Kidney glomerular epithelial cell (primary cell): Measurements from ENCODE around the gene DDX42.
"Not testable (repeated sequence)": the region's sequence is repeated elsewhere in the genome, so short reads cannot be mapped to it uniquely, and the experiment has no call there.

ENCODE experiments used
- DNase-seq: peaks from one replicate; lab custom pipeline; 2025; lab: John Stamatoyannopoulos, UW

DDX42 gene

DNA sequence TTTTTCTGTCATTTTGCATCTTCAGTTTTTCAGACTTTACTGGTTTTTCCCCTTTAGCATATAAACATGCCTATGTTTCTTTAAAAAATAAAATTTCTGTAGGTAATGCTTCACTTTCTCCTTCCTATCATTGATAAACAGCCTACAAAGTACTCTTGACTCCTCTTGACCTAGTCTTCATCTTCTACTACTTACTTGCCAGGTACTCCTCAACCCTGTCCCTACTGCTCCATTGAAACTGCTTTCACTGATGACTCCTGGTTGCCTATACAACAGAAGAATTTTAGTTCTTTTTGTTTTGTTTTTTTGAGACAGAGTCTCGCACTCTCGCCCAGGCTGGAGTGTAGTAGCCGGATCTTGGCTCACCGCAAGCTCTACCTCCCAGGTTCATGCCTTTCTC is 7.0 kb downstream of the DDX42 start:
- no peak for DNase-seq

GRCh38 chr17:63783522-63783921 is 9.6 kb downstream of the DDX42 start:
- DNase-seq = no peak

DNA sequence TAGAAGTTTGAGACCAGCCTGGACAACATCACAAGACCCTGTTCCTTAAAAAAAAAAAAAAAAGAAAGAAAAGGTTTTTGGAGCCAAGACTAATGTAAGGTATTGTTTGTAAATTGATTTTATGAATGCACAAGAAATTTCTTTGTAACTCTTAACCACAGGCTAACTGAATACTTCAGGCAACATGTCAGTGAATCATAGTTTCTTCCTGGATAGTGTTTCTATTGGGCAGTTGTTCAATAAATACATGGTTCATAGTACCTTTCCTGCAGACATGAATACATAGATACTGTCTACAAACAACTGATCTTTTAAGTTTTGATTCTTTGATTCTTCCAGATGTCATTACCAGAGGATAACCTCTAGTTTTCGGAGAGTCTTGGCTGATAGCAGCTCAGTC is 11.6 kb downstream of the DDX42 start:
- DNase-seq = peak; percentile 57

GRCh38 chr17:63786117-63786516 is 12.1 kb downstream of the DDX42 start:
- no peak for DNase-seq

GRCh38 chr17:63786971-63787711 is 13.2 kb downstream of the DDX42 start:
- no peak for DNase-seq

GRCh38 chr17:63790057-63790456 is 16.1 kb downstream of the DDX42 start:
- no peak for DNase-seq

GRCh38 chr17:63792055-63792729 is 18.2 kb downstream of the DDX42 start:
- no peak for DNase-seq

GRCh38 chr17:63796375-63796774 is 22.4 kb downstream of the DDX42 start:
- not testable (repeated sequence) for DNase-seq

DNA sequence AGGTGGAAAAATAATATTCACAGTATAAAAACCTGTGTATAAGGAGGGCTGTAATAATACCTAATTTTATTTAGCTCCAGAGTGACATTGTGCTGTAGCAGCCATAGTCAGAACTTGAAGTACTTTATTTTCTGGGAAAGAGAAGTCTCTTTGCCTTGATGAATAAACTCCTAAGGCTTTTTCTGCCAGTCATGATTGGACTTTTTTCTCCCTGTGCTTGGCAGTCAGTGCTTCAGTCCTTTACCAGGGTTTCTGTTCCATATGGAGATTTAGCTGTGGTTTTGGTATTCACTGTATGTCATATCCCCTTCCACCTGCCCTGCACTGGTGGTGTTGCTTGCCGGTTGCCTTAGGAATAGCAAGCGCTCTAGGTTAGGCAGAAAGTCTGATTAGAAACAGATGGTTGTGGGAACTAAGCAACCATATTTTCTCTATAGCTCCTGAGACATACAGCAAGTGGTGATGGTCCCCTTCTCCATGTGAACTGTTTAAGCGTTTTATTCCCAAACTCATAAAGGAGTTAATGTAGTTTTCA is 24.7 kb downstream of the DDX42 start:
- DNase-seq = no peak

- DNase-seq = no peak
These were observed 26.8 kb downstream of the DDX42 start for GRCh38 chr17:63800783-63801182.

DNA sequence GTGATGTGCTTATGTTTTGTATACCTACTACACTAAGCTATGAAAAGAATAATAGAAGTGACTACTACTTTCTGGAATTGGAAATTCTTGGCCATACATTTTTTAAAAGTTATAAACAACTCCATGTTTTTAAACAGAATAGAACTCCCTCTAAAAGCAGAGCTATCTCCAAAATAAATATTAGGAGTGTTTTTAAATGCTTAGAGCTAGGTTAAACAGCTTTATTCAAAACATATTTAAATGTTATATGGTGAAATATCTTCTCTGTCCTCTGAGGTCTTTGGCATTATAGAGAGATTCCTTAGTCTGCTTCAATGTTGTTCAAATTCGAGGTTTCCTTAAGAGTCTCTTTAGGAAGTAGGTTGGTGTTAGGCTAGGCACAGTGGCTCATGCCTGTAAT is 30.4 kb downstream of the DDX42 start:
- DNase-seq = no peak

DNA sequence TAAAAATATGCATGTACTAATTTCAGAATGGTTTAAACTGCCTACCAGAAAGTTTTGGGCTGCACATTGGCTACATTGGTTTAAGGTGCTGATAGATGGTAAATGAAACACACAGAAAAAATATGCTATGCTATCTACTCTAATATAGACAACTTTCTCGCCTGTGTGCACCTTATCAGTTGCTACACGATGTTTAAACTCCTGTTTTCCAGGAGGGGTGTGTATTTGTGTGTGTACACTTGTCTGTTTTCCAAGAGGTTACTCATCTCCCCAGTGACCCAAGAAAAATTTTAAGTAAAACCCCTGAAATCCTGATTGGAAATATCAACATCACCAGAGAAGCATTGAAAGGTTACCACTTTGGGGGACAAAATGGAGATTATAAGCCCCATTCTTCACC is 31.6 kb downstream of the DDX42 start:
- no peak for DNase-seq

DNA sequence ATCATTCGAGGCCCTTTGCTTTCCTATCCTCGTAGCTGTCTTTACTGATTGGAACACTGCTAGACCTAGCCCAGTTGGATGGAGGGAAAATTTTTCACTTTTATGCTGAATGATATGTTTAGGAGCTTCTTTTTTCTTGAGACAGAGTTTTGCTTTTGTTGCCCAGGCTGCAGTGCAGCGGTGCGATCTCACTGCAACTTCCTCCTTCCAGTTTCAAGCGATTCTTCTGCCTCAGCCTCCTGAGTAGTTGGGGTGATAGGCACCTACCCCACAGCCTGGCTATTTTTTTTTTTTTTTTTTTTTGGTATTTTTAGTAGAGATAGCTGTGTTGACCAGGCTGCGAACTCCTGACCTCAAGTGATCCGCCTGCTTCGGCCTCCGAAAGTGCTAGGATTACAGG is 36.0 kb downstream of the DDX42 start:
- no peak for DNase-seq

DNA sequence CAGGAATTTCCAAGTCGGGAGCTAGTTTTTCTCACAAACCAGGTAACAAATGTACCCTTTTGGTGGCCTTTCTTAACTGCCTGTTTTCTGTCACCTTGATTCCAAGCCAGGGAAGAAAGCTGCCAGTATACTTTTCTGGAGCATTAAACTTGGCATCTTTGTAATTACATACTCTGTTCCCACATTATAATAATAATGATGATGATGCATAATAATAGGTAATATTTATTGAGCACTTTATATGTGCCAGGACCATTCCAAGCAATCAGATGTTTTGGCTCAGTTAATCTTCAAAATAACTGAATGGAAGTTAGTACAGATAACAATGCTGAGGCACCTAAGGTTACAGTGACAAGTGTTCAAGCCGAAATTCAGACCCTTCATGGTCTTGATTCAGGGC is 42.2 kb downstream of the DDX42 start:
- no peak for DNase-seq

GRCh38 chr17:63816669-63817068 is 42.7 kb downstream of the DDX42 start:
- DNase-seq = no peak

GRCh38 chr17:63817736-63818385 is 43.9 kb downstream of the DDX42 start:
- DNase-seq = no peak

DNA sequence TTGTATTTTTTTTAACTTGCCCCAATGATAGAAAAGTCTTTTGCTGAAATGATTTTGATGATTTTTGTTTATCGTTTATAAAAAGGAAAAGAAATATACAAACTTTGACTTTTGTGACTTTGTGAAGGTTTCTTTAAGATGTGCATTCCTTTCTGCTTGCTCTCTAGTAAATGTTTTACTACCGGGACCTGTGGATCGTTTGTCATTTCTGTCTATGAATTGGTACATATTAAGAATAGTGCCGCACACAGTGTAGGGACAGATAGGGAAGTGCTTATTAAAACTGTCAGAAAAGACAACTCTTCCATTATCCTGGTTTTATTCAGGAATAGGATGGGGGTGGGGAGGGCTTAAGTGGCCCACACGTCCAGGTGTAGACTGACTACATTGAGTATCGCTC is 45.2 kb downstream of the DDX42 start:
- peak; percentile 54 for DNase-seq

- no peak for DNase-seq
These were observed 45.9 kb downstream of the DDX42 start for GRCh38 chr17:63819585-63820537.

- DNase-seq = no peak
These were observed 47.1 kb downstream of the DDX42 start for GRCh38 chr17:63820963-63821561.

DNA sequence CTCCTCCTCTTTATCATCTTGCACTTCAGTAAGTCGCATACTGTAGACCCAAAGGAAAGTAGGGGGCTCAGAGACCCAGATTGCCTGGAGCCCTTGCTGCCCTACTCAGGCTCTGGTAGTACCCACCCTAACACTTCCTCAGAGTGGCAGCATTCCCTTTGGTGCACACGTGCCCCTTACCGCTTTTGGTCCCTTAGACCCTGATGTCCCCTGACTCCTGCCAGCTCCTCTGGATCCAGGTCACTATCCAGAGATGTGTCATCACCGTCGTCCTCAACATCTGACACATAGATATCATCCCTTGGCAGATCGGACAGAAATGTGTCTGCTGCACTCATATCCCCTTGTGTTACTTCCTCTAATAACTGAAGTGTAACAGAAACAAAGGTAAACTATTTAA is 47.8 kb downstream of the DDX42 start:
- no peak for DNase-seq

GRCh38 chr17:63822537-63822936 is 48.6 kb downstream of the DDX42 start:
- DNase-seq = no peak
